Mucosa of stomach (tissue), 1 donor: Measurements from ENCODE around the gene PLA2G1B.
A peak's percentile ranks its signal among the peaks of the same experiment; 100 is the strongest.

Experiments
- H3K27me3 ChIP-seq: one replicate; pipeline ENCODE4 v1.7.0; 2013; ENCODE audit warnings: mild to moderate bottlenecking, low read length; ENCODE audit not compliant: control insufficient read depth, insufficient read depth
- H3K36me3 ChIP-seq: one replicate; pipeline ENCODE4 v1.7.0; 2013; ENCODE audit warnings: low read length; ENCODE audit not compliant: control insufficient read depth, insufficient read depth
- H3K4me1 ChIP-seq: one replicate; pipeline ENCODE4 v1.7.0; 2013; ENCODE audit warnings: mild to moderate bottlenecking, low read length; ENCODE audit not compliant: control insufficient read depth, insufficient read depth
- H3K4me3 ChIP-seq: one replicate; pipeline ENCODE4 v1.7.0; 2013; ENCODE audit warnings: low read length
- H3K9ac ChIP-seq: one replicate; pipeline ENCODE4 v1.7.0; 2013; ENCODE audit warnings: mild to moderate bottlenecking, low read length, moderate library complexity
- H3K9me3 ChIP-seq: one replicate; pipeline ENCODE4 v1.7.0; 2013; ENCODE audit warnings: mild to moderate bottlenecking, low read length, moderate library complexity; ENCODE audit not compliant: control insufficient read depth
- donor health status: Pancreatic carcinoma.

The PLA2G1B gene

DNA sequence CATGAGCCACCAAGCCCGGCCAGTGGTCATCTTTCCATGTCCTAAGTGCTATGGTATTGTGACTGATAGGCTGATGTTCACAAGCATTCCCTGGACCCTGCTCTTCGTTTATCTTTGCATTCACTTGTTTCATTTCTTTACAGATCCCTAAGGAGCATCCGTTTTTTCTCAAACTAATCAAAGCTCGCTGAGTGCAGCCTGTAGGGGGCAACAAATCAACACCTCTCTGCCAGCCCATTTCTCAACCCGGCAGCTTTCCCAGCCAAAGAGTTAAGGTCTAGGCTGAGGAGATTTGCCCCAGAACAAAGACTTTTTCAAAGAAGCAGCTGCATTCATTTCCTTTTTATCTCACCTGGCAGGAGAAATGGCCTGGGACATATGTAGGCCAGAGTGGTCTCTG, 13.4 kb downstream of the PLA2G1B start:
- peaks cover 13% of the 10 kb centered on the region for H3K4me1 ChIP-seq
- H3K9ac ChIP-seq, result no peak overlapping the region
- no peaks in the 10 kb centered on the region for H3K9me3 ChIP-seq
- H3K27me3 ChIP-seq, result no peaks in the 10 kb centered on the region
- H3K36me3 ChIP-seq, result no peaks in the 10 kb centered on the region
- no peak overlapping the region for H3K4me3 ChIP-seq

- H3K9ac ChIP-seq, result peak within 1 kb of the TSS; percentile 54
- H3K4me3 ChIP-seq, result peak within 1 kb of the TSS; percentile 66
- H3K27me3 ChIP-seq, result no peaks in the 10 kb centered on the region
- H3K4me1 ChIP-seq, result no peaks in the 10 kb centered on the region
- H3K36me3 ChIP-seq, result no peaks in the 10 kb centered on the region
- H3K9me3 ChIP-seq, result no peaks in the 10 kb centered on the region
These were observed 25.4 kb downstream of the PLA2G1B start, which contains the start of gene SIRT4 for GRCh38 chr12:120301962-120302815. Gene SIRT4, plus strand, starts transcription at chr12:120302321. Its CDS starts 1,241 bp downstream, at chr12:120303562.

- H3K27me3 ChIP-seq, result no peaks in the 10 kb centered on the region
- peaks cover 9% of the 10 kb centered on the region for H3K4me1 ChIP-seq
- no peaks in the 10 kb centered on the region for H3K36me3 ChIP-seq
- peak within 1 kb of the TSS; percentile 2 for H3K4me3 ChIP-seq
- no peaks in the 10 kb centered on the region for H3K9me3 ChIP-seq
- H3K9ac ChIP-seq, result peak within 1 kb of the TSS; percentile 85
These were observed 34.7 kb downstream of the PLA2G1B start, which contains the start of gene RNU4-1 for GRCh38 chr12:120292661-120293531. Gene RNU4-1, minus strand, starts transcription at chr12:120293237.

- Histone ChIP-seq H3K36me3 (no peaks in the 10 kb centered on the region), H3K9ac (peak overlapping the region; percentile 85), H3K4me3 (peak overlapping the region; percentile 2), H3K4me1 (peaks cover 9% of the 10 kb centered on the region), H3K27me3 (no peaks in the 10 kb centered on the region), H3K9me3 (no peaks in the 10 kb centered on the region)
These were observed 35.2 kb downstream of the PLA2G1B start for GRCh38 chr12:120292411-120292660.

GRCh38 chr12:120290609-120291305, 36.8 kb downstream of the PLA2G1B start:
- peaks cover 9% of the 10 kb centered on the region for H3K4me1 ChIP-seq
- no peaks in the 10 kb centered on the region for H3K36me3 ChIP-seq
- H3K4me3 ChIP-seq, result peak overlapping the region; percentile 22
- peak overlapping the region; percentile 85 for H3K9ac ChIP-seq
- no peaks in the 10 kb centered on the region for H3K27me3 ChIP-seq
- H3K9me3 ChIP-seq, result no peaks in the 10 kb centered on the region

GRCh38 chr12:120287491-120287890, 40.1 kb downstream of the PLA2G1B start:
- H3K9ac ChIP-seq, result no peak overlapping the region
- H3K4me3 ChIP-seq, result no peak overlapping the region
- H3K27me3 ChIP-seq, result no peaks in the 10 kb centered on the region
- no peaks in the 10 kb centered on the region for H3K36me3 ChIP-seq
- peaks cover 9% of the 10 kb centered on the region for H3K4me1 ChIP-seq
- H3K9me3 ChIP-seq, result no peaks in the 10 kb centered on the region

- no peaks in the 10 kb centered on the region for H3K27me3 ChIP-seq
- no peak overlapping the region for H3K4me3 ChIP-seq
- H3K9me3 ChIP-seq, result no peaks in the 10 kb centered on the region
- H3K9ac ChIP-seq, result no peak overlapping the region
- H3K36me3 ChIP-seq, result no peaks in the 10 kb centered on the region
- H3K4me1 ChIP-seq, result peaks cover 9% of the 10 kb centered on the region
These were observed 40.6 kb downstream of the PLA2G1B start for GRCh38 chr12:120286768-120287490.

GRCh38 chr12:120284381-120284780, 43.2 kb downstream of the PLA2G1B start:
- Histone ChIP-seq H3K9ac (no peak overlapping the region), H3K9me3 (no peaks in the 10 kb centered on the region), H3K4me3 (no peak overlapping the region), H3K4me1 (no peaks in the 10 kb centered on the region), H3K36me3 (no peaks in the 10 kb centered on the region), H3K27me3 (no peaks in the 10 kb centered on the region)

DNA sequence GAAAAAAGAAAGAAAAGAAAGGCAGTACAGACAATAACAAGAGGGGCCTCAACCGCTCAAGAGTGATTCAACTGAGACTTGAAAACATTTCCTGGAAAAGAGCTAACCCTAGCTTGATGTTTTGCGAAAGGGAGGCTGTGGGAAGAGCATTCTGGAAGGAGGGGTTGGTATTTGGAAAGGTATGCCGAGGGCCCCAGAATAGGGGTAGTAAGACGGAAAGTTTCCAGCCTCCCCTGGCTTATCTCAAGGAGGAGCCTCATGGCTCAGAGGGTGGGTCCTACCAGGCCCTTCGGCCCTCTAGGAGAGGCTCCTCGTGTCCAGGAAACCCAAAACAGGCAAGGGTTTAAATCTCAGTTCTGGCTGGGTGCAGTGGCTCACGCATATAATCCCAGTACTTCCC, 44.3 kb downstream of the PLA2G1B start:
- Histone ChIP-seq H3K9ac (no peak overlapping the region), H3K4me1 (no peaks in the 10 kb centered on the region), H3K9me3 (no peaks in the 10 kb centered on the region), H3K36me3 (no peaks in the 10 kb centered on the region), H3K27me3 (no peaks in the 10 kb centered on the region), H3K4me3 (no peak overlapping the region)

DNA sequence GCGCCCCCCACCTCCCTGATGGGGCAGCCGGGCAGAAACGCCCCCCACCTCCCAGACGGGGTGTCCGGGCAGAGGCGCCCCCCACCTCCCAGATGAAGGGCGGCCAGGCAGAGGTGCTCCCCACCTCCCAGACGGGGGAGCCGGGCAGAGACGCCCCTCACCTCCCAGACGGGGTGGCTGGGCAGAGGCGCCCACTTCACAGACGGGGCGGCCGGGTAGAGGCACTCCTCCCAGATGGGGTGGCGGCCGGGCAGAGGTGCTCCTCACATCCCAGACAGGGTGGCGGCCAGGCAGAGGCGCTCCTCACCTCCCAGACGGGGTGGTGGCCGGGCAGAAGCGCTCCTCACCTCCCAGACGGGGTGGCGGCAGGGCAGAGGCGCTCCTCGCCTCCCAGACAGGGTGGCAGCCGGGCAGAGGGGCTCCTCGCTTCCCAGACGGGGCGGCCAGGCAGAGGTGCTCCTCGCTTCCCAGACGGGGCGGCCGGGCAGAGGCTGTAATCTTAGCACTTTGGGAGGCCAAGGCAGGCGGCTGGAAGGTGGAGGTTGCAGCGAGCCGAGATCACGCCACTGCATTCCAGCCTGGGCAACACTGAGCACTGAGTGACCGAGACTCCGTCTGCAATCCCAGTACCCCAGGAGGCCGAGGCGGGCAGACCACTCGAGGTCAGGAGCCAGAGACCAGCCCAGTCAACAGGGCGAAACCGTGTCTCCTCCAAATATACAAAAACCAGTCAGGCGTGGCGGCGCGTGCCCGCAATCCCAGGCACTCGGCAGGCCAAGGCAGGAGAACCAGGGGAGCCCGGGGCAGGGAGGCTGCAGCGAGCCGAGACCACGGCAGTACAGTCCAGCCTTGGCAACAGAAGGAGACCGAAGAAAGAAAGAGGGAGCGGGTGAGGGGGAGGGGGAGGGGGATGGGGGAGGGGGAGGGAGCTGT, 49.2 kb downstream of the PLA2G1B start:
- H3K9me3 ChIP-seq, result no peaks in the 10 kb centered on the region
- no peaks in the 10 kb centered on the region for H3K36me3 ChIP-seq
- H3K4me1 ChIP-seq, result no peaks in the 10 kb centered on the region
- H3K9ac ChIP-seq, result no peak overlapping the region
- no peak overlapping the region for H3K4me3 ChIP-seq
- H3K27me3 ChIP-seq, result no peaks in the 10 kb centered on the region

DNA sequence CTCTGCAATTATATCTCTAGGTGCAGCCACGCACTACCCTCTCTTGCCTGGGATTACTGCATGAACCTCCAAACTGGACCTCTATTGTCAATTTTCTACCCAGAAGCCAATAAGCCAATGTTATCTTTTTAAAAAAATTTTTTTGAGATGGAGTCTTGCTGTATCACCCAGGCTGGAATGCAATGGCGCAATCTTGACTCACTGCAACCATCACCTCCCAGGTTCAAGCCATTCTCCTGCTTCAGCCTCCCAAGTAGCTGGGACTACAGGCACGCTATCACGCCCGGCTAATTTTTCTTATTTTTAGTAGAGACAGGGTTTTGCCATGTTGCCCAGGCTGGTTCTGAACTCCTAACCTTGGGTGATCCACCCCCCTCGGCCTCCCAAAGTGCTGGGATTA, 50.8 kb downstream of the PLA2G1B start:
- no peak overlapping the region for H3K4me3 ChIP-seq
- no peaks in the 10 kb centered on the region for H3K36me3 ChIP-seq
- H3K9me3 ChIP-seq, result no peaks in the 10 kb centered on the region
- H3K27me3 ChIP-seq, result no peaks in the 10 kb centered on the region
- H3K4me1 ChIP-seq, result no peaks in the 10 kb centered on the region
- H3K9ac ChIP-seq, result no peak overlapping the region
